Measurements from ENCODE around the gene FANCC. TPM values are rescaled to one million over a fixed set of nuclear protein-coding genes. Genes with fewer than 3 reads are reported as not detected.

The FANCC gene
- total RNA-seq, 1 experiment from 2014 or later, result 19.4 TPM

GRCh38 chr9:95118596-95118995 lies 198.9 kb downstream of the FANCC start:
- ChIA-PET POLR2A (no interaction called here), CTCF (interaction anchor here (3.2 kb wide), 1 partner anchor 10 kb away, joined by 22 read pairs; no protein-coding TSS in a partner anchor), RAD21 (ENCODE audit: low non-redundant PET in 1 of 2, low total read pairs in 2 of 2, uncharacterized antibody in 2 of 2, unreplicated experiment in 2 of 2) (no interaction called here)
- TF ChIP-seq ELF1 (IDR thresholded peaks at IDR 0.05; ENCODE audit: borderline replicate concordance, low read depth), result no peak
- TF ChIP-seq CBX3 (IDR thresholded peaks at IDR 0.05; ENCODE audit: low read depth), result no peak
- TF ChIP-seq SIN3A (IDR thresholded peaks at IDR 0.05; ENCODE audit: low read depth), result no peak
- no peak for TF ChIP-seq JUND (IDR thresholded peaks at IDR 0.05)
- no peak for TF ChIP-seq RAD21 (IDR thresholded peaks at IDR 0.05; ENCODE audit: low read depth)
- TF ChIP-seq FOSL1 (IDR thresholded peaks at IDR 0.05; ENCODE audit: low read depth), result no peak
- TF ChIP-seq SRF (IDR thresholded peaks at IDR 0.05; ENCODE audit: low read depth), result no peak
- TF ChIP-seq ZFX (IDR thresholded peaks at IDR 0.05), result no peak
- no peak for TF ChIP-seq SP1 (IDR thresholded peaks at IDR 0.05; ENCODE audit: low read depth)
- no peak for TF ChIP-seq ZBTB33 (IDR thresholded peaks at IDR 0.05; ENCODE audit: extremely low read depth, insufficient replicate concordance, low read length)
- TF ChIP-seq POLR2A (IDR thresholded peaks at IDR 0.05; ENCODE audit: borderline replicate concordance, extremely low read depth, insufficient read depth, insufficient read length), result no peak
- no peak for TF ChIP-seq POLR2AphosphoS5 (IDR thresholded peaks at IDR 0.05; ENCODE audit: low read depth, low read length)
- Histone ChIP-seq H3K4me1 (ENCODE audit: control insufficient read depth in 1 of 2, insufficient read depth in 2 of 2, low read length in 2 of 2) (no peaks in the 10 kb centered on the region), H3K79me2 (ENCODE audit: insufficient read depth, low read length) (no peaks in the 10 kb centered on the region), H3K27ac (ENCODE audit: low read depth, low read length) (no peak overlapping the region), H3K9ac (ENCODE audit: low read length) (no peak overlapping the region), H4K20me1 (ENCODE audit: insufficient read depth) (no peaks in the 10 kb centered on the region), H2AFZ (ENCODE audit: low read depth, low read length, poor library complexity, severe bottlenecking) (no peak overlapping the region), H3K4me3 (replicated peaks in 1 of 2; ENCODE audit: low read depth in 1 of 2, low read length in 2 of 2) (no peak overlapping the region), H3K27me3 (ENCODE audit: insufficient read depth, low read length) (no peaks in the 10 kb centered on the region), H3K4me2 (ENCODE audit: low read length) (no peak overlapping the region), H3K36me3 (ENCODE audit: control insufficient read depth in 1 of 2, insufficient read depth in 2 of 2, low read length in 2 of 2) (0 out of 4 replicates have a peak, but pooled peaks cover 0 to 4% of the 10 kb centered on the region in 2 experiments), H3K9me2 (ENCODE audit: insufficient read depth) (no peaks in the 10 kb centered on the region), H3K9me3 (ENCODE audit: control insufficient read depth in 1 of 2, insufficient read depth in 1 of 2, low read depth in 1 of 2, low read length in 2 of 2) (no peaks in the 10 kb centered on the region)
- BruUV-seq (replicated peaks), result no TSS peak
- intact Hi-C loops (cut with micrococcal nuclease), result no loop called here
- ATAC-seq (no peak), DNase-seq (ENCODE audit: low read depth, low spot score) (no peak)
